Measurements from ENCODE around the gene DNMT3L.

DNA sequence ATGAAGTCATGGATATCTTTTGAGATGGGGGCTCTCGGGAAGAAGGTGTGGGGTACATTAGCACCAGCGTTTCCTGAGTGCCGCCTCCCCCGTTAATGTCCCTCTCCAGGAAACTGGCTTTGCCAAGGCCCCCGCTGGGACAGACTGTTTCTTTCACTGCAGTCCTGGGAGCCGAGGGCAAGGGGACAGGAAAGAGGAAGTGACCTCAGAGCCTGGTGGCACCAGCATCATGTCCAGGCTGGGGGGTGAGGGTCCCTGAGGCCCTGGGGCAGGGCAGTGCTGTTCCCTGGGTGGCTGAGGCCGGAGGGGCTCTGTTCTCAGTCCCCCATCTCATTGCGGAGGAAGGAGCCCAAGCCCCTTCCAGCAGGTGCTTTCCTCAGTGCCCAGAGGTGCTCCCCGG is 44.0 kb upstream of the DNMT3L start:
- no peak for TF ChIP-seq POLR2A (IDR thresholded peaks at IDR 0.05)
- TF ChIP-seq, protein P1, sequence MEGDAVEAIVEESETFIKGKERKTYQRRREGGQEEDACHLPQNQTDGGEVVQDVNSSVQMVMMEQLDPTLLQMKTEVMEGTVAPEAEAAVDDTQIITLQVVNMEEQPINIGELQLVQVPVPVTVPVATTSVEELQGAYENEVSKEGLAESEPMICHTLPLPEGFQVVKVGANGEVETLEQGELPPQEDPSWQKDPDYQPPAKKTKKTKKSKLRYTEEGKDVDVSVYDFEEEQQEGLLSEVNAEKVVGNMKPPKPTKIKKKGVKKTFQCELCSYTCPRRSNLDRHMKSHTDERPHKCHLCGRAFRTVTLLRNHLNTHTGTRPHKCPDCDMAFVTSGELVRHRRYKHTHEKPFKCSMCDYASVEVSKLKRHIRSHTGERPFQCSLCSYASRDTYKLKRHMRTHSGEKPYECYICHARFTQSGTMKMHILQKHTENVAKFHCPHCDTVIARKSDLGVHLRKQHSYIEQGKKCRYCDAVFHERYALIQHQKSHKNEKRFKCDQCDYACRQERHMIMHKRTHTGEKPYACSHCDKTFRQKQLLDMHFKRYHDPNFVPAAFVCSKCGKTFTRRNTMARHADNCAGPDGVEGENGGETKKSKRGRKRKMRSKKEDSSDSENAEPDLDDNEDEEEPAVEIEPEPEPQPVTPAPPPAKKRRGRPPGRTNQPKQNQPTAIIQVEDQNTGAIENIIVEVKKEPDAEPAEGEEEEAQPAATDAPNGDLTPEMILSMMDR (IDR thresholded peaks at IDR 0.05) = no peak
- no peak for TF ChIP-seq POLR2AphosphoS5 (IDR thresholded peaks at IDR 0.05)

Measured in stomach (tissue), 4 donors.